CD4-positive, alpha-beta T cell treated with Interleukin-1 beta for 1 hour (primary cell): ENCODE results near the gene IGLL1.
"Not testable (repeated sequence)": the region's sequence is repeated elsewhere in the genome, so short reads cannot be mapped to it uniquely, and the experiment has no call there.

ENCODE experiments used
- DNase-seq, 2 donors: peaks; one replicate each; pipeline ENCODE4 v3.0.0-alpha.2; 2020 to 2022

IGLL1 gene

GRCh38 chr22:23539135-23539838, 40.8 kb downstream of the IGLL1 start:
- peak; percentile 79 to 80 for DNase-seq

- not testable (repeated sequence) for DNase-seq
These were observed 41.4 kb downstream of the IGLL1 start for GRCh38 chr22:23538696-23539030.

- not testable (repeated sequence) for DNase-seq
These were observed 42.0 kb downstream of the IGLL1 start for GRCh38 chr22:23537830-23538695.

- DNase-seq: no peak
These were observed 42.7 kb downstream of the IGLL1 start for GRCh38 chr22:23537416-23537815.

GRCh38 chr22:23536821-23537345, 43.2 kb downstream of the IGLL1 start:
- no peak for DNase-seq

- DNase-seq: not testable (repeated sequence)
These were observed 44.1 kb downstream of the IGLL1 start for GRCh38 chr22:23535790-23536661.

- no peak for DNase-seq
These were observed 45.0 kb downstream of the IGLL1 start for GRCh38 chr22:23534851-23535717.

GRCh38 chr22:23534201-23534850, 45.8 kb downstream of the IGLL1 start:
- DNase-seq: no peak

- no peak for DNase-seq
These were observed 46.3 kb downstream of the IGLL1 start for GRCh38 chr22:23533771-23534191.

- no peak for DNase-seq
These were observed 46.7 kb downstream of the IGLL1 start for GRCh38 chr22:23533328-23533762.

- no peak for DNase-seq
These were observed 47.4 kb downstream of the IGLL1 start for GRCh38 chr22:23532731-23533130.

GRCh38 chr22:23531966-23532705, 48.0 kb downstream of the IGLL1 start:
- no peak for DNase-seq

GRCh38 chr22:23531283-23531956, 48.7 kb downstream of the IGLL1 start:
- DNase-seq: no peak

- no peak for DNase-seq
These were observed 49.3 kb downstream of the IGLL1 start for GRCh38 chr22:23530766-23531282.

- no peak for DNase-seq
These were observed 50.0 kb downstream of the IGLL1 start for GRCh38 chr22:23530106-23530505.

GRCh38 chr22:23529166-23530103, 50.7 kb downstream of the IGLL1 start:
- DNase-seq: no peak

GRCh38 chr22:23527971-23528740, 51.9 kb downstream of the IGLL1 start:
- DNase-seq: peak in 1 of 2 donors; percentile 50
